ENCODE results near the gene MT1HL1. TPM values are rescaled to one million over a fixed set of nuclear protein-coding genes. Genes with fewer than 3 reads are reported as not detected.

MT1HL1 gene
- total RNA-seq, 1 experiment from 2014 or later: not detected

- BruUV-seq (replicated peaks): no TSS peak
- Histone ChIP-seq H3K27me3 (replicated peaks; ENCODE audit: insufficient read depth, low read depth, low read length, poor library complexity) (no peaks in the 10 kb centered on the region), H3K4me1 (ENCODE audit: insufficient read depth, low read length, poor library complexity, severe bottlenecking) (no peaks in the 10 kb centered on the region), H3K4me3 (ENCODE audit: low read depth, low read length, poor library complexity, severe bottlenecking) (no peak overlapping the region), H3K36me3 (ENCODE audit: insufficient read depth, low read length, poor library complexity, severe bottlenecking) (no peaks in the 10 kb centered on the region), H3K27ac (ENCODE audit: low read depth, low read length, poor library complexity, severe bottlenecking) (no peak overlapping the region), H3K9me3 (ENCODE audit: low read depth, low read length, poor library complexity, severe bottlenecking) (no peaks in the 10 kb centered on the region)
- TF ChIP-seq, protein P1, sequence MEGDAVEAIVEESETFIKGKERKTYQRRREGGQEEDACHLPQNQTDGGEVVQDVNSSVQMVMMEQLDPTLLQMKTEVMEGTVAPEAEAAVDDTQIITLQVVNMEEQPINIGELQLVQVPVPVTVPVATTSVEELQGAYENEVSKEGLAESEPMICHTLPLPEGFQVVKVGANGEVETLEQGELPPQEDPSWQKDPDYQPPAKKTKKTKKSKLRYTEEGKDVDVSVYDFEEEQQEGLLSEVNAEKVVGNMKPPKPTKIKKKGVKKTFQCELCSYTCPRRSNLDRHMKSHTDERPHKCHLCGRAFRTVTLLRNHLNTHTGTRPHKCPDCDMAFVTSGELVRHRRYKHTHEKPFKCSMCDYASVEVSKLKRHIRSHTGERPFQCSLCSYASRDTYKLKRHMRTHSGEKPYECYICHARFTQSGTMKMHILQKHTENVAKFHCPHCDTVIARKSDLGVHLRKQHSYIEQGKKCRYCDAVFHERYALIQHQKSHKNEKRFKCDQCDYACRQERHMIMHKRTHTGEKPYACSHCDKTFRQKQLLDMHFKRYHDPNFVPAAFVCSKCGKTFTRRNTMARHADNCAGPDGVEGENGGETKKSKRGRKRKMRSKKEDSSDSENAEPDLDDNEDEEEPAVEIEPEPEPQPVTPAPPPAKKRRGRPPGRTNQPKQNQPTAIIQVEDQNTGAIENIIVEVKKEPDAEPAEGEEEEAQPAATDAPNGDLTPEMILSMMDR (conservative IDR thresholded peaks at IDR 0.05; ENCODE audit: low read depth, low read length): no peak
- TF ChIP-seq EZH2 (IDR thresholded peaks at IDR 0.05; ENCODE audit: borderline replicate concordance, low read depth, low read length, poor library complexity, severe bottlenecking): no peak
- ChIA-PET CTCF (no interaction called here), POLR2A (ENCODE audit: low non-redundant PET) (no interaction called here)
- DNase-seq (ENCODE audit: low spot score): no peak
- intact Hi-C loops (cut with micrococcal nuclease; ENCODE audit: unreplicated experiment): no loop called here
These were observed 8.1 kb upstream of the MT1HL1 start for GRCh38 chr1:237012361-237012760.

DNA sequence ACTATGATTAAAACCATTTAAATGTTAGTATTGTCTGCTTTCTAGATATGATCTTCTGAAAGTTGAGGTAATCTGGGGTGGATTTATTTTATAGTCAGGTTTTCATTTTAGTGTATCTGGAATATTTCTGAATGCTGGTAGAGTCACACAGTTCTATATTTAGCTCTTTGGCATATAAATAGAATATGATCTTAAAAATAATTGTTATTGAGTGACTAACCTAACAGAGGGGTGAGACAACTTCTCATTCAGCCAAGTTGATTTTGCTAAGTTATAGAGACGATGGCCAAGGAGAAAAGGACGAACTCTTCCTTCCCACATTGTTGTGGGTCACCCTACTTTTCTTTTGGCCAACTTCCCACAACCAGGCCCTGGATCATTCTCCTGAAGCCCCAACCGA is 7.2 kb upstream of the MT1HL1 start:
- Histone ChIP-seq H3K4me1 (ENCODE audit: insufficient read depth, low read length, poor library complexity, severe bottlenecking) (no peaks in the 10 kb centered on the region), H3K27me3 (replicated peaks; ENCODE audit: insufficient read depth, low read depth, low read length, poor library complexity) (no peaks in the 10 kb centered on the region), H3K9me3 (ENCODE audit: low read depth, low read length, poor library complexity, severe bottlenecking) (no peaks in the 10 kb centered on the region), H3K4me3 (ENCODE audit: low read depth, low read length, poor library complexity, severe bottlenecking) (no peak overlapping the region), H3K36me3 (ENCODE audit: insufficient read depth, low read length, poor library complexity, severe bottlenecking) (no peaks in the 10 kb centered on the region), H3K27ac (ENCODE audit: low read depth, low read length, poor library complexity, severe bottlenecking) (no peak overlapping the region)
- BruUV-seq (replicated peaks): no TSS peak
- ChIA-PET CTCF (no interaction called here), POLR2A (ENCODE audit: low non-redundant PET) (no interaction called here)
- TF ChIP-seq, protein P1 (conservative IDR thresholded peaks at IDR 0.05; ENCODE audit: low read depth, low read length): no peak
- TF ChIP-seq EZH2 (IDR thresholded peaks at IDR 0.05; ENCODE audit: borderline replicate concordance, low read depth, low read length, poor library complexity, severe bottlenecking): no peak
- intact Hi-C loops (cut with micrococcal nuclease; ENCODE audit: unreplicated experiment): no loop called here
- DNase-seq (ENCODE audit: low spot score): no peak

DNA sequence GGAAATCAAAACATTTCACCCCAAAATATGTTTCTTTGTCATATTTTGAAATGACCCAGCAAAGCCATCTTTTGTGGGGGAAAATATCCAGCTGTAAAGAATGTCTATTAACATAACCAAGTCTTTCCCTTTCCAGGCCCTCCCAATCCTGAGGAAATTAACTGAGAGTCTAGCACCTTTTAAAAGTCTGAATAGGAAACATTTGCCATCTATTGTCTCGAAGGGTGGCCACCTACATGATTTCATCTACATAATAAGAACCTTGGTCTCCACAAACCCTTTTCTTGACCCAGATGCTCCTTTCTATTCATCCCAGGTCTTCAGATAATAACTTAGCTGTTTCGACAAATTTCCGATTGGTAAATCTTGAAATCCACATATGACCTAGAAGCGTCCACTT is 5.4 kb upstream of the MT1HL1 start:
- Histone ChIP-seq H3K27ac (ENCODE audit: low read depth, low read length, poor library complexity, severe bottlenecking) (no peak overlapping the region), H3K9me3 (ENCODE audit: low read depth, low read length, poor library complexity, severe bottlenecking) (no peaks in the 10 kb centered on the region), H3K4me1 (ENCODE audit: insufficient read depth, low read length, poor library complexity, severe bottlenecking) (no peaks in the 10 kb centered on the region), H3K4me3 (ENCODE audit: low read depth, low read length, poor library complexity, severe bottlenecking) (no peak overlapping the region), H3K27me3 (replicated peaks; ENCODE audit: insufficient read depth, low read depth, low read length, poor library complexity) (no peaks in the 10 kb centered on the region), H3K36me3 (ENCODE audit: insufficient read depth, low read length, poor library complexity, severe bottlenecking) (no peaks in the 10 kb centered on the region)
- intact Hi-C loops (cut with micrococcal nuclease; ENCODE audit: unreplicated experiment): no loop called here
- CTCF ChIA-PET: no interaction called here
- TF ChIP-seq, protein P1 (conservative IDR thresholded peaks at IDR 0.05; ENCODE audit: low read depth, low read length): no peak
- no peak for TF ChIP-seq EZH2 (IDR thresholded peaks at IDR 0.05; ENCODE audit: borderline replicate concordance, low read depth, low read length, poor library complexity, severe bottlenecking)
- no peak for DNase-seq (ENCODE audit: low spot score)
- POLR2A ChIA-PET (ENCODE audit: low non-redundant PET): no interaction called here
- BruUV-seq (replicated peaks): no TSS peak
